Right lobe of liver (tissue), 4 donors: ENCODE results near the gene RAPGEF3.

Experiments
- CTCF ChIP-seq, 4 donors: fragments of 200-600 bp in 3 of 4; fragments of 450-650 bp in 1 of 4; IDR thresholded peaks; one replicate each; pipeline versions ENCODE4 v1.5.1 to v1.8.0; 2016 to 2022; ENCODE audit warnings: antibody characterized with exemption in 4 of 4, mild to moderate bottlenecking in 2 of 4
- POLR2A ChIP-seq: fragments of 450-650 bp; IDR thresholded peaks from one replicate; pipeline ENCODE4 v1.6.1; 2017; ENCODE audit warnings: antibody characterized with exemption, mild to moderate bottlenecking
- donor health status: DM: no; HTN: no; CAD: no.
- donor health status: DM: no; HTN: no; CAD: no.
- donor health status: DM: no; HTN: yes; CAD: no.

GRCh38 chr12:47689215-47689614 lies 69.5 kb downstream of the RAPGEF3 start:
- TF ChIP-seq POLR2A = no peak
- TF ChIP-seq CTCF (IDR thresholded peaks at IDR 0.05) = no peak
